Kidney (tissue), 14 donors: ENCODE data around the gene TNFRSF14. TPM values are rescaled to one million over a fixed set of nuclear protein-coding genes. Genes with fewer than 3 reads are reported as not detected.
"Not testable (repeated sequence)": the region's sequence is repeated elsewhere in the genome, so short reads cannot be mapped to it uniquely, and the experiment has no call there.

Experiments
- DNase-seq, 5 donors: peaks; one replicate each; pipeline ENCODE4 v3.0.0-alpha.2; 2013 to 2020
- FAIRE-seq: peaks from 2 replicates; lab custom pipeline; 2012; peaks lifted over from hg19 to GRCh38; lab: Jason Lieb, UNC
- H3K27ac ChIP-seq, 2 donors: one replicate each; pipeline ENCODE4 v1.7.0; 2013; ENCODE audit warnings: low read depth in 2 of 2, low read length in 2 of 2, inconsistent platforms in 1 of 2
- H3K27me3 ChIP-seq: one replicate; pipeline ENCODE4 v1.7.1; 2013; ENCODE audit warnings: low read length, inconsistent platforms; ENCODE audit not compliant: control insufficient read depth, insufficient read depth
- H3K36me3 ChIP-seq, 3 donors: one replicate each; pipeline versions ENCODE4 v1.7.0 to v1.7.1; 2013; ENCODE audit warnings: low read length in 3 of 3, control low read depth in 1 of 3, inconsistent platforms in 1 of 3; ENCODE audit not compliant: insufficient read depth in 3 of 3, control insufficient read depth in 2 of 3
- H3K4me1 ChIP-seq, 3 donors: one replicate each; pipeline versions ENCODE4 v1.7.0 to v1.7.1; 2013; ENCODE audit warnings: low read length in 3 of 3, inconsistent platforms in 1 of 3, low read depth in 1 of 3; ENCODE audit not compliant: control insufficient read depth in 2 of 3, insufficient read depth in 2 of 3
- H3K4me3 ChIP-seq, 3 donors: one replicate each; pipeline versions ENCODE4 v1.7.0 to v1.8.1; 2013; ENCODE audit warnings: low read length in 3 of 3, control low read depth in 1 of 3, inconsistent platforms in 1 of 3
- H3K9ac ChIP-seq, 3 donors: one replicate each; pipeline versions ENCODE4 v1.7.0 to v1.7.1; 2013; ENCODE audit warnings: low read length in 3 of 3, control low read depth in 1 of 3, inconsistent platforms in 1 of 3
- H3K9me3 ChIP-seq, 3 donors: one replicate each; pipeline versions ENCODE4 v1.7.0 to v1.7.1; 2013; ENCODE audit warnings: low read length in 3 of 3, control low read depth in 1 of 3, inconsistent platforms in 1 of 3; ENCODE audit not compliant: control insufficient read depth in 2 of 3, insufficient read depth in 1 of 3
- CTCF ChIP-seq: IDR thresholded peaks from 3 replicates; pipeline ENCODE4 v1.5.1; 2012; ENCODE audit warnings: mild to moderate bottlenecking, moderate library complexity, borderline replicate concordance; ENCODE audit not compliant: insufficient read depth; ENCODE audit errors: extremely low read depth
- intact Hi-C: fragments of 100-400 bp; cut with DNase I; formaldehyde crosslinking; loops from one replicate; pipeline ENCODE4 v1.11.1; 2022
- polyA plus RNA-seq: library from polyadenylated mRNA; stranded (reverse); fragments of 350-450 nt; fragmentation: Illumina TruSeq; extraction: RNeasy Lipid Tissue Mini Kit (QIAGEN cat#74804); gene quantifications from one replicate; pipeline ENCODE4 v1.2.3, GENCODE V29; 2014; ENCODE audit warnings: low read depth, low replicate concordance; ENCODE audit not compliant: insufficient read depth
- total RNA-seq: library from RNA; stranded (reverse); fragmentation: NEBNext Ultra II Directional; extraction: Animal tissue kit (Norgen Biotek cat#: 25700); gene quantifications from one replicate; pipeline ENCODE4 v1.2.1, GENCODE V29; 2021
- donor health status: control.
- donor health status: control.
- donor health status: control.
- donor health status: control.
- donor health status: control.
- donor health status: DM: yes; HTN: yes; CAD: no.
- donor health status: Normal renal cell carcinoma (clear cell type).

TNFRSF14 gene
- total and polyA plus RNA-seq, 2 donors from 2014 or later, result 95.0 to 99.1 TPM

DNA sequence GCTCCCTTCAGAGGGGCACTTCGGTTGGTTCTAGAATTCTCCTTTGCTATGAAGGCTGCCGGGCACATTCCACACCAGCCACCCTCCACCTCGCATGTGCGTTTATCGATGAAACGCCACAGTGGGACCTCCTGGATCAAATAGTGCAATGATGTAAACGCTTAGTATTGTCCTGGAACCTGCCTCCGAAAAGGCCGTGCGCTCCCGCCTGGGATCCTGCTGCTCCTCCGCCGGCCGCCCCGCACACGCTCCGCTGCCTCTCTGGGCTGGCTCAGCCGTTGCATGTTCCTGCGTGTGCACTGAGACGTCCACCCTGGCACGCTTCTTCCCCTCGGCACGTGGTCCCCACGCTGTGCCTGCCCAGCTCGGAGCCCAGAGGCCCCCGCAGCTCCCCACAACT, 4.0 kb upstream of the TNFRSF14 start:
- Histone ChIP-seq H3K27ac (no peak overlapping the region), H3K36me3 (no peaks in the 10 kb centered on the region), H3K9me3 (no peaks in the 10 kb centered on the region), H3K27me3 (no peaks in the 10 kb centered on the region), H3K4me3 (no peak overlapping the region), H3K9ac (no peak overlapping the region), H3K4me1 (peaks cover 0 to 29% (median 26%) of the 10 kb centered on the region in 3 donors)
- TF ChIP-seq CTCF, result no peak
- FAIRE-seq (no peak), DNase-seq (peak in 1 of 5 donors; percentile 62)
- intact Hi-C loops, result no loop called here

- FAIRE-seq, DNase-seq, intact Hi-C loops, H3K36me3 ChIP-seq, H3K27me3 ChIP-seq, H3K9ac ChIP-seq, H3K9me3 ChIP-seq, H3K27ac ChIP-seq, H3K4me3 ChIP-seq: not testable (repeated sequence)
- peaks cover 0 to 28% (median 22%) of the 10 kb centered on the region in 3 donors for H3K4me1 ChIP-seq
These were observed 3.1 kb upstream of the TNFRSF14 start for GRCh38 chr1:2553076-2553475.

GRCh38 chr1:2553871-2554620, 2.1 kb upstream of the TNFRSF14 start:
- intact Hi-C loops, result no loop called here
- Histone ChIP-seq H3K4me3 (no peak overlapping the region), H3K9me3 (no peaks in the 10 kb centered on the region), H3K27ac (no peak overlapping the region), H3K4me1 (peaks cover 0 to 29% (median 17%) of the 10 kb centered on the region in 3 donors), H3K27me3 (no peaks in the 10 kb centered on the region), H3K9ac (no peak overlapping the region), H3K36me3 (no peaks in the 10 kb centered on the region)
- FAIRE-seq (no peak), DNase-seq (no peak)
- no peak for TF ChIP-seq CTCF

DNA sequence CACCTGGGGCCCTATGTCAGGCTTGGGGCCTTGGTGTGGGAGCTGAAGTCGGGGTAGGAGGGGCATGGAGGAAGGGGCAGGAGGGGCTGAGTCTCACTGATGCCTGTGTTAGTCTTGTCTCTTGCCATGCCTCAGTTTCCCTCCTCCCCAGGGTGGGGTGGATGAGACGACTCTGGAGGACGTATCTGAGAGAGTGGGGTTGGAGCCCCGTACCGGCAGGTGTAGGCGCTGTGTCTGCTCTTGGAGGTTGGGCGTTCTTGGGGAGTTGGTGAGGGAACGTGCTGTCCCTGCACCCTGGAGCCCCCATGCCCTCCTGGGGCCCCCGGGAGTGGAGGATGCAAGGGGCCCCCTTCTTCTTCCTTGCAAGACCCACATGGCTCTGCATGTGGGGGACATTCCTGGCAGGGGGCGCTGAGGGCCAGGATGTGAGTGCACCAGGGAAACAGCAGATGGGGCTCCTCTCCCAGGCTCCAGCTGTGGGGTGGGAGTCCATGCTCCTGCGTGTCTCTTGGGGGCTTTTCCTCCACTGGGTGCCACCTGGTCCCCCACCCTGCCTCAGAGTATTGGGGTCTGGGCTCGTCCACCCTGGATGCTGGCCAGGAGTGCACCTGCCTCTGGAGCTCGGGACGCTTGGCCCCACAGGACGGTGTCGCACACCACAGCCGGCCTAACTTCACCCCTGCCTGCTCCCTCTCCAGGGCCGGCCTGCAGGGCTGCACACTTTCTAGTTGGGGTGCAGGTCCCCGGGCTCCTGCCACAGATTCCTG, 1.4 kb upstream of the TNFRSF14 start:
- no peak for FAIRE-seq
- Histone ChIP-seq H3K9me3 (no peaks in the 10 kb centered on the region), H3K9ac (no peak overlapping the region), H3K27me3 (no peaks in the 10 kb centered on the region), H3K4me3 (no peak overlapping the region), H3K36me3 (no peaks in the 10 kb centered on the region), H3K4me1 (peaks cover 0 to 25% (median 13%) of the 10 kb centered on the region in 3 donors), H3K27ac (peak overlapping the region; percentile 92 to 94)
- DNase-seq, result peak in 1 of 5 donors; percentile 50
- intact Hi-C loops, result no loop called here
- peak; percentile 47 for TF ChIP-seq CTCF
